ENCODE results near the gene CLASP2. TPM values are rescaled to one million over a fixed set of nuclear protein-coding genes. Genes with fewer than 3 reads are reported as not detected.
"Not testable (repeated sequence)": the region's sequence is repeated elsewhere in the genome, so short reads cannot be mapped to it uniquely, and the experiment has no call there.

Gene CLASP2
- total RNA-seq, 1 experiment from 2014 or later: 58.9 TPM

- Mint-ChIP-seq H3K27me3 (ENCODE audit: insufficient read depth, unreplicated experiment) (no peaks in the 10 kb centered on the region), H3K4me1 (ENCODE audit: insufficient read depth, unreplicated experiment) (peaks cover 37% of the 10 kb centered on the region), H3K36me3 (ENCODE audit: insufficient read depth, unreplicated experiment) (no peaks in the 10 kb centered on the region), H3K9me3 (ENCODE audit: unreplicated experiment) (no peaks in the 10 kb centered on the region), H3K27ac (ENCODE audit: low read depth, unreplicated experiment) (peak overlapping the region; percentile 63), H3K4me3 (ENCODE audit: unreplicated experiment) (peak overlapping the region; percentile 71)
- BruUV-seq (replicated peaks): no TSS peak
- DNase-seq (ENCODE audit: unreplicated experiment): peak; percentile 53
- intact Hi-C loops (cut with micrococcal nuclease): no loop called here
- CTCF ChIA-PET: interaction anchor here (0.6 to 1.7 kb wide), 8 partner anchors 10 to 128 kb away, joined by 3 to 8 read pairs (median 4); no protein-coding TSS in a partner anchor
- POLR2A ChIA-PET: interaction anchor here (0.7 to 2.4 kb wide), 7 partner anchors 10 to 454 kb away, joined by 3 to 22 read pairs (median 3); partner anchors contain the start of genes CLASP2 and PDCD6IP
- TF ChIP-seq, protein P1, sequence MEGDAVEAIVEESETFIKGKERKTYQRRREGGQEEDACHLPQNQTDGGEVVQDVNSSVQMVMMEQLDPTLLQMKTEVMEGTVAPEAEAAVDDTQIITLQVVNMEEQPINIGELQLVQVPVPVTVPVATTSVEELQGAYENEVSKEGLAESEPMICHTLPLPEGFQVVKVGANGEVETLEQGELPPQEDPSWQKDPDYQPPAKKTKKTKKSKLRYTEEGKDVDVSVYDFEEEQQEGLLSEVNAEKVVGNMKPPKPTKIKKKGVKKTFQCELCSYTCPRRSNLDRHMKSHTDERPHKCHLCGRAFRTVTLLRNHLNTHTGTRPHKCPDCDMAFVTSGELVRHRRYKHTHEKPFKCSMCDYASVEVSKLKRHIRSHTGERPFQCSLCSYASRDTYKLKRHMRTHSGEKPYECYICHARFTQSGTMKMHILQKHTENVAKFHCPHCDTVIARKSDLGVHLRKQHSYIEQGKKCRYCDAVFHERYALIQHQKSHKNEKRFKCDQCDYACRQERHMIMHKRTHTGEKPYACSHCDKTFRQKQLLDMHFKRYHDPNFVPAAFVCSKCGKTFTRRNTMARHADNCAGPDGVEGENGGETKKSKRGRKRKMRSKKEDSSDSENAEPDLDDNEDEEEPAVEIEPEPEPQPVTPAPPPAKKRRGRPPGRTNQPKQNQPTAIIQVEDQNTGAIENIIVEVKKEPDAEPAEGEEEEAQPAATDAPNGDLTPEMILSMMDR (IDR thresholded peaks at IDR 0.05; ENCODE audit: unreplicated experiment): no peak
These were observed 58.8 kb downstream of the CLASP2 start for GRCh38 chr3:33658991-33659848.

DNA sequence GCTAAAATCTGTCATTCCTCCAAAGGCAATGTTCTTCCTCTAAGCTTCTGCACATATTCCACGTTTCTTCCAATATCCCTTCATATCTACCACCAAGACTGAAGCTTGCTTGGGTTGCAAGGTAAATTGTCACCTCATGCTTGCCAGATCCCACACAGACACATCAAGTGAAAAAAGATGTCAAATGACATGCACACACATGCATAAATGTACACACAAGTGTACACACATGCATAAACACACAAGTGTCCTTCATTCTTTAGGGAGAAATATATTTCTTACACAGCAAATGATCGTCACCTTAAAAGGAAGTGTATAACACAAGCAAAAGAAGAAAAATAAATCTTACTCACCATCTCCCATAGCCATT lies 59.4 kb downstream of the CLASP2 start:
- intact Hi-C loops (cut with micrococcal nuclease): no loop called here
- no peaks in the 10 kb centered on the region for H3K36me3 Mint-ChIP-seq (ENCODE audit: insufficient read depth, unreplicated experiment)

DNA sequence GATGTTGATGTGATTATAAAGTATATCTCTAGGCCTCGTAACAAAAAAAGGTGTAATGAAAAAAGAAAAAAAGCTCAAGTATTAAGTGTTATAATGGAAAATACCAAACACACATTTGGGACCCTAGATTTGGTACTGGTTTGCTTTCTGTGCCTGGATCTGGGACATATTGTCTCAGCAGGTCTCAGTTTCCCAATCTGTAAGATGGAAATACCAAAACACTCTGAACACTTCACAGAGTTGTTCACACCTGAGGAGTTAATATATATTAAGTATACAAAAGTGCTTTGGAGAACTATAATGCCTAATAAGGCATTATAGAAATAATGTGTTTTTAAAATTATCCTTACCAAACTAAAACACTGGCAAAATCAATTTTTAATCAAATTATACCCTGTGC lies 60.0 kb downstream of the CLASP2 start:
- no peak for DNase-seq (ENCODE audit: unreplicated experiment)
- Mint-ChIP-seq H3K27ac (ENCODE audit: low read depth, unreplicated experiment) (peak overlapping the region; percentile 63), H3K36me3 (ENCODE audit: insufficient read depth, unreplicated experiment) (no peaks in the 10 kb centered on the region), H3K9me3 (ENCODE audit: unreplicated experiment) (no peaks in the 10 kb centered on the region), H3K27me3 (ENCODE audit: insufficient read depth, unreplicated experiment) (no peaks in the 10 kb centered on the region), H3K4me1 (ENCODE audit: insufficient read depth, unreplicated experiment) (peaks cover 25% of the 10 kb centered on the region), H3K4me3 (ENCODE audit: unreplicated experiment) (peak overlapping the region; percentile 28)
- POLR2A ChIA-PET: interaction anchor here (1.0 to 2.4 kb wide), 2 partner anchors 11 to 60 kb away, joined by 3 to 9 read pairs; partner anchors contain the start of gene CLASP2
- CTCF ChIA-PET: no interaction called here
- TF ChIP-seq, protein P1 (IDR thresholded peaks at IDR 0.05; ENCODE audit: unreplicated experiment): no peak
- BruUV-seq (replicated peaks): no TSS peak
- intact Hi-C loops (cut with micrococcal nuclease): no loop called here

More for the DNA sequence above, 59.4 kb downstream of the CLASP2 start:
- no peaks in the 10 kb centered on the region for H3K27me3 Mint-ChIP-seq (ENCODE audit: insufficient read depth, unreplicated experiment)
- peaks cover 31% of the 10 kb centered on the region for H3K4me1 Mint-ChIP-seq (ENCODE audit: insufficient read depth, unreplicated experiment)
- TF ChIP-seq, protein P1 (IDR thresholded peaks at IDR 0.05; ENCODE audit: unreplicated experiment): no peak
- H3K4me3 Mint-ChIP-seq (ENCODE audit: unreplicated experiment): peak overlapping the region; percentile 71
- BruUV-seq (replicated peaks): no TSS peak
- H3K9me3 Mint-ChIP-seq (ENCODE audit: unreplicated experiment): no peaks in the 10 kb centered on the region
- CTCF ChIA-PET: interaction anchor here (0.8 to 1.5 kb wide), 4 partner anchors 22 to 128 kb away, joined by 3 to 5 read pairs (median 4); no protein-coding TSS in a partner anchor
- peak overlapping the region; percentile 63 for H3K27ac Mint-ChIP-seq (ENCODE audit: low read depth, unreplicated experiment)
- POLR2A ChIA-PET: interaction anchor here (0.7 to 2.4 kb wide), 7 partner anchors 11 to 454 kb away, joined by 3 to 22 read pairs (median 3); partner anchors contain the start of genes CLASP2 and PDCD6IP
- DNase-seq (ENCODE audit: unreplicated experiment): no peak

DNA sequence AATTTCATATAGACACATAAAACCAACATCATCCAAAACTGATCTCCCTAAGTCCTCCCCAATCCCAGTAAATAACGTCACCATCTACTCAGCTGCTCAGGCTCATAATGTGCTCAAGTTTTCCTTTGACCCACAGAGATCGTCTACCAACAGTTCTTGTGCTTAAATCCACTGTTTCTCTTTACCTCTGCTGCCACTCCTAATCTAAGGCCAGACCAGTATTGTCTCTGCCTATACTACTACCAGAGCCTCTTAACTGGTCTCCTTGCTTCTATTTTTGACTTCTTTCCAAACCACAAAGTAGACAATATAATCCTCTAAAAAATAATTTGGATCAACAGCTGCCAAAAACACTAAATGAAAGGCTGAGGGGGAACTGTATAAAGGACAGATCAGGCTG lies 65.3 kb downstream of the CLASP2 start:
- H3K27ac Mint-ChIP-seq (ENCODE audit: low read depth, unreplicated experiment): no peak overlapping the region
- intact Hi-C loops (cut with micrococcal nuclease): no loop called here
- ChIA-PET CTCF (interaction anchor here (0.6 to 1.5 kb wide), 4 partner anchors 16 to 134 kb away, joined by 3 to 5 read pairs (median 4); no protein-coding TSS in a partner anchor), POLR2A (interaction anchor here (0.7 kb wide), 1 partner anchor 55 kb away, joined by 4 read pairs; no protein-coding TSS in a partner anchor)
- no peak overlapping the region for H3K4me3 Mint-ChIP-seq (ENCODE audit: unreplicated experiment)
- no peaks in the 10 kb centered on the region for H3K36me3 Mint-ChIP-seq (ENCODE audit: insufficient read depth, unreplicated experiment)
- no peak for DNase-seq (ENCODE audit: unreplicated experiment)
- peaks cover 11% of the 10 kb centered on the region for H3K4me1 Mint-ChIP-seq (ENCODE audit: insufficient read depth, unreplicated experiment)
- BruUV-seq (replicated peaks): no TSS peak
- no peaks in the 10 kb centered on the region for H3K9me3 Mint-ChIP-seq (ENCODE audit: unreplicated experiment)
- TF ChIP-seq, protein P1 (IDR thresholded peaks at IDR 0.05; ENCODE audit: unreplicated experiment): no peak
- no peaks in the 10 kb centered on the region for H3K27me3 Mint-ChIP-seq (ENCODE audit: insufficient read depth, unreplicated experiment)

DNA sequence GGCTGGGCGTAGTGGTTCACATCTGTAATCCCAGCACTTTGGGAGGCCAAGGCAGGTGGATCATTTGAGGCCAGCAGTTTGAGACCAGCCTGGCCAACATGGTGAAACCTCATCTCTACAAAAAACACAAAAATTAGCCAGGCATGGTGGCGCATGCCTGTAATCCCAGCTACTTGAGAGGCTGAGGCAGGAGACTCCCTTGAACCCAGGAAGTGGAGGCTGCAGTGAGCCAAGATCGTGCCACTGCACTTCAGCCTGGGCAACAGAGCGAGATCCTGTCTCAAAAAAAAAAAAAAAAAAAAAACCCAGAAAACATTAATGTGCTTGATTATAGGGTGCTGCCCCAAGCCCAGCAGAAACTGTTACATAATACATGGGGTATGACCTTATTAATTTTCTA lies 67.0 kb downstream of the CLASP2 start:
- H3K27ac Mint-ChIP-seq (ENCODE audit: low read depth, unreplicated experiment); H3K9me3 Mint-ChIP-seq (ENCODE audit: unreplicated experiment); BruUV-seq (replicated peaks); H3K27me3 Mint-ChIP-seq (ENCODE audit: insufficient read depth, unreplicated experiment); DNase-seq (ENCODE audit: unreplicated experiment); intact Hi-C loops (cut with micrococcal nuclease); H3K4me3 Mint-ChIP-seq (ENCODE audit: unreplicated experiment); POLR2A ChIA-PET; H3K36me3 Mint-ChIP-seq (ENCODE audit: insufficient read depth, unreplicated experiment): not testable (repeated sequence)
- CTCF ChIA-PET: interaction anchor here (0.7 to 1.5 kb wide), 2 partner anchors 15 to 102 kb away, joined by 3 read pairs; no protein-coding TSS in a partner anchor
- H3K4me1 Mint-ChIP-seq (ENCODE audit: insufficient read depth, unreplicated experiment): peaks cover 11% of the 10 kb centered on the region

Data from MCF 10A (cell line).